Hypothalamus (tissue), 51 donors: ENCODE data around the gene CLEC18B.
"Not testable (repeated sequence)": the region's sequence is repeated elsewhere in the genome, so short reads cannot be mapped to it uniquely, and the experiment has no call there.

ENCODE experiments used
- DNase-seq, 51 donors: peaks; one replicate each; lab custom pipeline; 2025; lab: John Stamatoyannopoulos, UW

CLEC18B gene

GRCh38 chr16:74446866-74447265, 25.6 kb upstream of the CLEC18B start:
- DNase-seq = no peak

- not testable (repeated sequence) for DNase-seq
Observed at GRCh38 chr16:74443624-74444346, 22.5 kb upstream of the CLEC18B start.

GRCh38 chr16:74439685-74440084, 18.4 kb upstream of the CLEC18B start:
- no peak for DNase-seq

- DNase-seq = no peak
Observed at GRCh38 chr16:74438492-74438979, 17.3 kb upstream of the CLEC18B start.

GRCh38 chr16:74431516-74431915, 10.2 kb upstream of the CLEC18B start:
- DNase-seq = no peak

GRCh38 chr16:74430036-74430712, 8.9 kb upstream of the CLEC18B start:
- DNase-seq = peak in 28 of 51 donors; percentile 2 to 54 (median 26)

GRCh38 chr16:74428493-74428892, 7.2 kb upstream of the CLEC18B start:
- DNase-seq = not testable (repeated sequence)

GRCh38 chr16:74425751-74426150, 4.5 kb upstream of the CLEC18B start:
- not testable (repeated sequence) for DNase-seq

GRCh38 chr16:74423721-74424120, 2.4 kb upstream of the CLEC18B start:
- not testable (repeated sequence) for DNase-seq

- not testable (repeated sequence) for DNase-seq
Observed at GRCh38 chr16:74422086-74422485, 808 bp upstream of the CLEC18B start.

GRCh38 chr16:74421482-74421785, 156 bp upstream of the CLEC18B start:
- DNase-seq = not testable (repeated sequence)

GRCh38 chr16:74419811-74420210, 1.5 kb downstream of the CLEC18B start:
- DNase-seq = not testable (repeated sequence)

- not testable (repeated sequence) for DNase-seq
Observed at GRCh38 chr16:74417897-74418296, 3.4 kb downstream of the CLEC18B start.

- not testable (repeated sequence) for DNase-seq
Observed at GRCh38 chr16:74413920-74414319, 7.4 kb downstream of the CLEC18B start.

- DNase-seq = not testable (repeated sequence)
Observed at GRCh38 chr16:74413485-74413884, 7.8 kb downstream of the CLEC18B start.

GRCh38 chr16:74412775-74413390, 8.4 kb downstream of the CLEC18B start:
- DNase-seq = not testable (repeated sequence)

- not testable (repeated sequence) for DNase-seq
Observed at GRCh38 chr16:74412138-74412774, 9.0 kb downstream of the CLEC18B start.

GRCh38 chr16:74410981-74411380, 10.3 kb downstream of the CLEC18B start:
- not testable (repeated sequence) for DNase-seq

- DNase-seq = not testable (repeated sequence)
Observed at GRCh38 chr16:74410057-74410957, 11.0 kb downstream of the CLEC18B start.
